ENCODE measurements around the gene NUDT5.

Gene NUDT5

GRCh38 chr10:12212454-12212853, 16.8 kb upstream of the NUDT5 start:
- TF ChIP-seq RARB (CRISPR knock-in tag; IDR thresholded peaks at IDR 0.05): no peak
- TF ChIP-seq ZFP30 (CRISPR knock-in tag; IDR thresholded peaks at IDR 0.05): no peak
- TF ChIP-seq GLIS3 (CRISPR knock-in tag; IDR thresholded peaks at IDR 0.05): no peak
- TF ChIP-seq CSDC2 (CRISPR knock-in tag; IDR thresholded peaks at IDR 0.05): no peak
- TF ChIP-seq ZC3H10 (CRISPR knock-in tag; IDR thresholded peaks at IDR 0.05): no peak
- TF ChIP-seq ZNF565 (CRISPR knock-in tag; conservative IDR thresholded peaks at IDR 0.05; ENCODE audit: low read depth): no peak
- no peak for TF ChIP-seq ZNF70 (CRISPR knock-in tag; IDR thresholded peaks at IDR 0.05)
- no peak for TF ChIP-seq CREB5 (CRISPR knock-in tag; IDR thresholded peaks at IDR 0.05; ENCODE audit: low read depth)
- TF ChIP-seq TOX (CRISPR knock-in tag; IDR thresholded peaks at IDR 0.05; ENCODE audit: borderline replicate concordance): no peak
- TF ChIP-seq POU6F1 (CRISPR knock-in tag; IDR thresholded peaks at IDR 0.05; ENCODE audit: borderline replicate concordance, low read depth): no peak
- TF ChIP-seq PATZ1 (CRISPR knock-in tag; IDR thresholded peaks at IDR 0.05; ENCODE audit: borderline replicate concordance): no peak
- no peak for TF ChIP-seq SNAI2 (CRISPR knock-in tag; IDR thresholded peaks at IDR 0.05)
- TF ChIP-seq TSHZ2 (CRISPR knock-in tag; IDR thresholded peaks at IDR 0.05): no peak
- TF ChIP-seq ZFP3 (CRISPR knock-in tag; IDR thresholded peaks at IDR 0.05): no peak
- no peak for TF ChIP-seq CSRNP3 (CRISPR knock-in tag; IDR thresholded peaks at IDR 0.05)
- TF ChIP-seq PPARA (CRISPR knock-in tag; IDR thresholded peaks at IDR 0.05; ENCODE audit: borderline replicate concordance): no peak
- no peak for TF ChIP-seq ZNF8 (CRISPR knock-in tag; IDR thresholded peaks at IDR 0.05)
- no peak for TF ChIP-seq BACH2 (CRISPR knock-in tag; IDR thresholded peaks at IDR 0.05; ENCODE audit: borderline replicate concordance)
- no peak for TF ChIP-seq ESRRG (CRISPR knock-in tag; IDR thresholded peaks at IDR 0.05)
- no peak for ATAC-seq

GRCh38 chr10:12208460-12208859, 12.8 kb upstream of the NUDT5 start:
- no peak for ATAC-seq

More at GRCh38 chr10:12208460-12208859, 12.8 kb upstream of the NUDT5 start:
- TF ChIP-seq TSHZ2 (CRISPR knock-in tag; IDR thresholded peaks at IDR 0.05): no peak
- no peak for TF ChIP-seq SNAI2 (CRISPR knock-in tag; IDR thresholded peaks at IDR 0.05)
- no peak for TF ChIP-seq ESRRG (CRISPR knock-in tag; IDR thresholded peaks at IDR 0.05)
- TF ChIP-seq ZFP30 (CRISPR knock-in tag; IDR thresholded peaks at IDR 0.05): no peak
- no peak for TF ChIP-seq CSRNP3 (CRISPR knock-in tag; IDR thresholded peaks at IDR 0.05)
- TF ChIP-seq PATZ1 (CRISPR knock-in tag; IDR thresholded peaks at IDR 0.05; ENCODE audit: borderline replicate concordance): no peak
- TF ChIP-seq TOX (CRISPR knock-in tag; IDR thresholded peaks at IDR 0.05; ENCODE audit: borderline replicate concordance): no peak
